GM03348 (cell line): ENCODE data around the gene PCDHGC3.
"Not testable (repeated sequence)": the region's sequence is repeated elsewhere in the genome, so short reads cannot be mapped to it uniquely, and the experiment has no call there.

Experiments used
- DNase-seq: peaks from one replicate; pipeline ENCODE4 v3.0.0; 2012; ENCODE audit warnings: low spot score

Gene PCDHGC3

DNA sequence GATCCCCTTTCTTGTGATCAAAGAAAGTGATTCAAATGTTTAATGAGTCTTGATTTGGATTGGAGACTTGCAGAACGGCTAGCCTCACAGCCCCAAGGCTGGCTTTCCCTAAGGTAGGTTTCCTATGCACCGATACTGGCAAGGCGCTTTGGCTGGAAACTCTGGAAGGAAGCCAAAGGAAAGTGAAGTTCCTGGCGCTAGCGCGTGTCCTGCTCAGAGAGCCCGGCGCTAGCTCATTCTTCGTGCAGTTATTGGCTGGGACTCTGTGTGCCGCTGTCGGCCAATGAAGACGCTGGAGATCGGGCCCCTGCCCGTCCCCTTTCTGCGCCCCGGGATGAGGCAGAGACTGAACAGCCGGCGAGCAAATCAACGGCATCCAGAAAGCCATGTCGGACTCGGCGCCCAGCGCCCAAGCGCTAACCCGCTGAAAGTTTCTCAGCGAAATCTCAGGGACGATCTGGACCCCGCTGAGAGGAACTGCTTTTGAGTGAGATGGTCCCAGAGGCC, at the start of gene PCDHGC3:
Gene PCDHGC3 (plus strand): TSS at position 342 of the 507 bp plus-strand sequence. CDS start 151 bp downstream, at position 493.
- DNase-seq, result peak; percentile 96

DNA sequence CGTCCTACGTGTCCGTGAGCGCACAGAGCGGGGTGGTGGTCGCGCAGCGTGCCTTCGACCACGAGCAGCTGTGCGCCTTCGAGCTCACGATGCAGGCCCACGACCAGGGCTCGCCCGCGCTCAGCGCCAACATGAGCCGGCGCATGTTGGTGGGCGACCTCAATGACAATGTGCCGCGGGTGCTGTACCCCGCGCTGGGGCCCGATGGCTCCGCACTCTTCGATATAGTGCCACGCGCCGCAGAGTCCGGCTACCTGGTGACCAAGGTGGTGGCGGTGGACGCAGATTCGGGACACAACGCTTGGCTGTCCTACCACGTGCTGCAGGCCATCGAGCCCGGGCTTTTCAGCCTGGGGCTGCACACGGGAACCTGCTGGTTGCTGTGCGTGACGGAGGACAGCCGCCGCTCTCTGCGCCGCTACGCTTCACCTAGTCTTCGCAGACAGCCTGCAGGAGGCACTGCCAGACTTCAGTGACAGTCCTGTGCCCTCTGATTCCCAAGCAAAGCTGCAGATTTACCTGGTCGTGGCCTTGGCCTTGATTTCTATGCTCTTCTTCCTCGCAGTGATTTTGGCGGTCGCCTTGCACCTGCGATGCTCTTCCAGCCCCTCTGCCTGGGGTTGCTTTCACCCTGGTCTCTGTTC, 47.9 kb upstream of the PCDHGC3 start:
- DNase-seq, result no peak

DNA sequence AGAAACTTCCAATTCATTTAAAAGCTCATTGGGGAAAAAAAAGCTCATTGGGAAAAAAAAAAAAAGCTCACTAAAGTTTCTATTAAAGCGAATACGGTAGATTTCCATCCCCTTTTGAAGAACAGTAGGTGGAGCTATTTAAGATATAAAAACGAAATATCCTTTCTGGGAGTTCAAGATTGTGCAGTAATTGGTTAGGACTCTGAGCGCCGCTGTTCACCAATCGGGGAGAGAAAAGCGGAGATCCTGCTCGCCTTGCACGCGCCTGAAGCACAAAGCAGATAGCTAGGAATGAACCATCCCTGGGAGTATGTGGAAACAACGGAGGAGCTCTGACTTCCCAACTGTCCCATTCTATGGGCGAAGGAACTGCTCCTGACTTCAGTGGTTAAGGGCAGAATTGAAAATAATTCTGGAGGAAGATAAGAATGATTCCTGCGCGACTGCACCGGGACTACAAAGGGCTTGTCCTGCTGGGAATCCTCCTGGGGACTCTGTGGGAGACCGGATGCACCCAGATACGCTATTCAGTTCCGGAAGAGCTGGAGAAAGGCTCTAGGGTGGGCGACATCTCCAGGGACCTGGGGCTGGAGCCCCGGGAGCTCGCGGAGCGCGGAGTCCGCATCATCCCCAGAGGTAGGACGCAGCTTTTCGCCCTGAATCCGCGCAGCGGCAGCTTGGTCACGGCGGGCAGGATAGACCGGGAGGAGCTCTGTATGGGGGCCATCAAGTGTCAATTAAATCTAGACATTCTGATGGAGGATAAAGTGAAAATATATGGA, 45.2 kb upstream of the PCDHGC3 start, which contains the start of gene PCDHGA12:
Gene PCDHGA12 (plus strand): TSS at position 176 of the 782 bp plus-strand sequence. CDS start 253 bp downstream, at position 429.
- DNase-seq, result peak; percentile 92

DNA sequence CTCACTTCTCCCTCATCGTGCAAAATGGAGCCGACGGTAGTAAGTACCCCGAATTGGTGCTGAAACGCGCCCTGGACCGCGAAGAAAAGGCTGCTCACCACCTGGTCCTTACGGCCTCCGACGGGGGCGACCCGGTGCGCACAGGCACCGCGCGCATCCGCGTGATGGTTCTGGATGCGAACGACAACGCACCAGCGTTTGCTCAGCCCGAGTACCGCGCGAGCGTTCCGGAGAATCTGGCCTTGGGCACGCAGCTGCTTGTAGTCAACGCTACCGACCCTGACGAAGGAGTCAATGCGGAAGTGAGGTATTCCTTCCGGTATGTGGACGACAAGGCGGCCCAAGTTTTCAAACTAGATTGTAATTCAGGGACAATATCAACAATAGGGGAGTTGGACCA, 44.5 kb upstream of the PCDHGC3 start:
- no peak for DNase-seq

DNA sequence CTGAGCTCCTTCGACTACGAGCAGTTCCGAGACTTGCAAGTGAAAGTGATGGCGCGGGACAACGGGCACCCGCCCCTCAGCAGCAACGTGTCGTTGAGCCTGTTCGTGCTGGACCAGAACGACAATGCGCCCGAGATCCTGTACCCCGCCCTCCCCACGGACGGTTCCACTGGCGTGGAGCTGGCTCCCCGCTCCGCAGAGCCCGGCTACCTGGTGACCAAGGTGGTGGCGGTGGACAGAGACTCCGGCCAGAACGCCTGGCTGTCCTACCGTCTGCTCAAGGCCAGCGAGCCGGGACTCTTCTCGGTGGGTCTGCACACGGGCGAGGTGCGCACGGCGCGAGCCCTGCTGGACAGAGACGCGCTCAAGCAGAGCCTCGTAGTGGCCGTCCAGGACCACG, 43.5 kb upstream of the PCDHGC3 start:
- not testable (repeated sequence) for DNase-seq

DNA sequence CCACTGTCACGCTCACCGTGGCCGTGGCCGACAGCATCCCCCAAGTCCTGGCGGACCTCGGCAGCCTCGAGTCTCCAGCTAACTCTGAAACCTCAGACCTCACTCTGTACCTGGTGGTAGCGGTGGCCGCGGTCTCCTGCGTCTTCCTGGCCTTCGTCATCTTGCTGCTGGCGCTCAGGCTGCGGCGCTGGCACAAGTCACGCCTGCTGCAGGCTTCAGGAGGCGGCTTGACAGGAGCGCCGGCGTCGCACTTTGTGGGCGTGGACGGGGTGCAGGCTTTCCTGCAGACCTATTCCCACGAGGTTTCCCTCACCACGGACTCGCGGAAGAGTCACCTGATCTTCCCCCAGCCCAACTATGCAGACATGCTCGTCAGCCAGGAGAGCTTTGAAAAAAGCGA, 43.0 kb upstream of the PCDHGC3 start:
- DNase-seq, result not testable (repeated sequence)

DNA sequence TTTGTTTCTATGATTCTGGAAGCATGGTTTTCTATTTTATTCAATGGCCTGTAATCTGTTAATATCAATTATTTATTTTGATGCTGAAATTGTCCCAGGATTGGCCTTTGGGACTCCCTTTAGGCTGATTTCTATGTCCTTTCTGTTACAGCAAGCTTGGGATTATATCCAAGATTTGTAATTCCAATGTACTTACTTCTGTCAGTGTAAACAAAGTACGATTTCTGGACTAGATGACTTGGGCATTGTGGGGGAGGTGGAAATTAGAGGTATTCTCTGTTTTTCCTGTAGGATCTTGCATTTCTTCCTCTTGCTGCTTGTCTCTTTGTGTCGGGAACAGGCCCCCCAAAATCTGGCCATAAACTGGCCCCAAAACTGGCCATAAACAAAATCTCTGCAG, 41.8 kb upstream of the PCDHGC3 start:
- no peak for DNase-seq

DNA sequence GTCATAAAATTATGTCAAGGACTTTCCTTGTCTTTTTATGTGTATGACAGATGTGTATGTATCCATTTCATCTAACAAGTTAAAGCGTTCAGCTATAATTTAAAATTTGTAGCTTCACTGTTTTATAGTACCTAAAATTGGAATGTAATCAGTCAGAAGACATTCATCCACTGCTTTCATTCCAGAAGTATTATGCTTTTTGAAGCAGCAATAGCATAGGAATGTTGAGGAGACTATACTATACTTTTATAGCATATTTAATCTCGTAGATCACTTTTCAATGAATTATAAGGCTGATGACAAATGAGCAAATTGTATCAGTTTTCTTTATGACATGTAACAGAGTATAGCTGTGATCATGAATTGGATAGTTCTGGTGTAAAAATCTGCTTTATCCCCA, 38.5 kb upstream of the PCDHGC3 start:
- peak; percentile 44 for DNase-seq

DNA sequence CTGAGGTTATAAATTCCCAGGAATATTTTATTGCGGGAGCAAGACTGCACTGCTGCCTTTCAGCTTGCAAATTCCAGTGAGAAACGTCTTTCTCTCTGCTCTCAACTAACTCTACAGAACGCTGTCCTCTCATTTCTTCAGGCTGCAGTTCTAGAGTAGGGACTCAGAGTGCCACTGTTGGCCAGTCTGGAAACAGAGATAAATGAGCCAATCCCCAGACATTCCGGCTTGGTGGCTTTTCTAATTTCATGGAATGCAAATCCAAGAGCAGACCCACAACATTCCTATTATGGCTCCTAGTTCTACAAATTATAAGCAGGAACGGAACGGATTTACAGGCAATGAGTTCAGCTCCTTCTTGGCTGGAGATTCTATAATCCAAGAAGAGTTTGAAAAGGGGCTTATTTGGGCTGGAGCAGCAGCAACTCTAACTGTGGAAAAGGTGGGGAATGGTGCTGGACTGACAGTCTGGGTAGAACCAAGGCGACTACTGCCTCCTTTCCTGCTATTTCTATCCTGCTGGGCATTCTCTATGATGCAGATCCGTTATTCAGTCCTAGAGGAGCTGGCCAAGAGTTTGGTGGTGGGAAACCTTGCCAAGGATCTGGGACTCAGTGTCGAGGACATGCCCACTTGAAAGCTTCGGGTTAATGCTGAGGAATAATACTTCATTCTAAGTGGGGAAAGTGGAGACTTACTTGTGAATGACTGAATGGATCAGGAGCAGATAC, 36.2 kb upstream of the PCDHGC3 start:
- no peak for DNase-seq

DNA sequence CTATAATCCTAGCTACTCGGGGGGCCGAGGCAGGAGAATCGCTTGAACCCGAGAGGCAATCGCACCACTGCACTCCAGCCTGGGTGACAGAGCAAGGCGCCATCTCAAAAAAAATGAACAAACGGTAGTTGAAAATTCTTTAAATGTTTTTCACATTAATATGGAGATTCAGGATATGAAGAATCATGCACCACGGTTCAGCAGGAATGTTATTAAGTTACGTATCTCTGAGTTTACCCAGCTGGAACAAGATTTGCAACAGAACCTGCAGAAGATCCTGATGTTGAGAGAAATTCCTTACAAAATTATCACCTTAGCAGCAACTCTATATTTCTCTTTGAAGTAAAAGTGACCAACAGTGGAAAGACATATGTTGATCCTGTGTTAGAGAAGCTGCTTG, 35.4 kb upstream of the PCDHGC3 start:
- no peak for DNase-seq

DNA sequence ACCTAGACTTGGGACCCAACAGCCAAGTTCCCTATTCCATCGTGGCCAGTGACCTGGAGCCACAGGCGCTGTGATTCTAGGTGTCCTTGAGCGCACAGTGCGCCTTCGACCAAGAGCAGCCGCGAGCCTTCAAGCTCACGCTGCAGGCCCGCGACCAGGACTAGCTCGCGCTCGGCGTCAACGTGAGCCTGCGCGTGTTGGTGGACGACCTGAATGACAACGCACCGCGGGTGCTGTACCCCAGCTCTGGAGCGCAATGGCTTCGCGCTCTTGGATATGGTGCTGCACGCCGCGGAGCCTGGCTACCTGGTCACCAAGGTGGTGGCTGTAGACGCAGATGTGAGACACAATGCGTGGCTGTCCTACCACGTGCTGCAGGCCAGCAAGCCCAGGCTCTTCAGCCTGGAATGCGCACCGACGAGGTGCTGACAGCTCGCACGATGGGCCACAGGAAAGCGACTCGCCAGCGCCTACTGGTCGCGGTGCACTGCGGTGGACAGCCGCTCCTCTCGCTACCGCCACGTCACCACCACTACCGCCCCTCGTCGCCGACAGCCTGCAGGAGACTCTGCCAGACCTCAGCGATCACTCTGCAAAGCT, 34.1 kb upstream of the PCDHGC3 start:
- DNase-seq, result no peak

DNA sequence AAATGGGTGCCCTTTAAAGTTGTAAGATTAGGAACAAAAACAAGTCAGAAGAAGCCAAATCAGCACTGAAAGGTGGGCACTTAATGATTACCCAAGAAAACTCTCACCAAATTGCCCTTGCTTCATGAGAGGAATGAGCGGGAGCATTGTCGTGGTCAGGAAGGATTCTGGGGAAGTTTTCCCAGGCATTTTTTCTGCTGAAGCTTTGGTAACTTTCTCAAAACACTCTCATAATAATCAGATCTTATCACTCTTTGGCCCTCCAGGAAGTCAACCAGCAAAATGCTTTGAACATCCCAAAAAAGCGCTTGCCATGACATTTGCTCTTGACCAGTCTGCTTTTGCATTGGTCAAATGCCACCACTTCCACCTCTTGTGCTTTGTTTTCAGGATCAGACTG, 10.4 kb upstream of the PCDHGC3 start:
- no peak for DNase-seq

DNA sequence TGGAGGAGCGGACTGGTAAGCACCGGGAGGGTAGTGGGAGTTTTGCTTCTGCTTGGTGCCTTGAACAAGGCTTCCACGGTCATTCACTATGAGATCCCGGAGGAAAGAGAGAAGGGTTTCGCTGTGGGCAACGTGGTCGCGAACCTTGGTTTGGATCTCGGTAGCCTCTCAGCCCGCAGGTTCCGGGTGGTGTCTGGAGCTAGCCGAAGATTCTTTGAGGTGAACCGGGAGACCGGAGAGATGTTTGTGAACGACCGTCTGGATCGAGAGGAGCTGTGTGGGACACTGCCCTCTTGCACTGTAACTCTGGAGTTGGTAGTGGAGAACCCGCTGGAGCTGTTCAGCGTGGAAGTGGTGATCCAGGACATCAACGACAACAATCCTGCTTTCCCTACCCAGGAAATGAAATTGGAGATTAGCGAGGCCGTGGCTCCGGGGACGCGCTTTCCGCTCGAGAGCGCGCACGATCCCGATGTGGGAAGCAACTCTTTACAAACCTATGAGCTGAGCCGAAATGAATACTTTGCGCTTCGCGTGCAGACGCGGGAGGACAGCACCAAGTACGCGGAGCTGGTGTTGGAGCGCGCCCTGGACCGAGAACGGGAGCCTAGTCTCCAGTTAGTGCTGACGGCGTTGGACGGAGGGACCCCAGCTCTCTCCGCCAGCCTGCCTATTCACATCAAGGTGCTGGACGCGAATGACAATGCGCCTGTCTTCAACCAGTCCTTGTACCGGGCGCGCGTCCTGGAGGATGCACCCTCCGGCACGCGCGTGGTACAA, 556 bp downstream of the PCDHGC3 start:
- peak; percentile 77 for DNase-seq

DNA sequence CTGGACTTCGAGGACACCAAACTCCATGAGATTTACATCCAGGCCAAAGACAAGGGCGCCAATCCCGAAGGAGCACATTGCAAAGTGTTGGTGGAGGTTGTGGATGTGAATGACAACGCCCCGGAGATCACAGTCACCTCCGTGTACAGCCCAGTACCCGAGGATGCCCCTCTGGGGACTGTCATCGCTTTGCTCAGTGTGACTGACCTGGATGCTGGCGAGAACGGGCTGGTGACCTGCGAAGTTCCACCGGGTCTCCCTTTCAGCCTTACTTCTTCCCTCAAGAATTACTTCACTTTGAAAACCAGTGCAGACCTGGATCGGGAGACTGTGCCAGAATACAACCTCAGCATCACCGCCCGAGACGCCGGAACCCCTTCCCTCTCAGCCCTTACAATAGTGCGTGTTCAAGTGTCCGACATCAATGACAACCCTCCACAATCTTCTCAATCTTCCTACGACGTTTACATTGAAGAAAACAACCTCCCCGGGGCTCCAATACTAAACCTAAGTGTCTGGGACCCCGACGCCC, 1.3 kb downstream of the PCDHGC3 start:
- DNase-seq, result no peak

DNA sequence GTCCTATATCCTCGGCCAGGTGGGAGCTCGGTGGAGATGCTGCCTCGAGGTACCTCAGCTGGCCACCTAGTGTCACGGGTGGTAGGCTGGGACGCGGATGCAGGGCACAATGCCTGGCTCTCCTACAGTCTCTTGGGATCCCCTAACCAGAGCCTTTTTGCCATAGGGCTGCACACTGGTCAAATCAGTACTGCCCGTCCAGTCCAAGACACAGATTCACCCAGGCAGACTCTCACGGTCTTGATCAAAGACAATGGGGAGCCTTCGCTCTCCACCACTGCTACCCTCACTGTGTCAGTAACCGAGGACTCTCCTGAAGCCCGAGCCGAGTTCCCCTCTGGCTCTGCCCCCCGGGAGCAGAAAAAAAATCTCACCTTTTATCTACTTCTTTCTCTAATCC, 2.0 kb downstream of the PCDHGC3 start:
- DNase-seq, result no peak

DNA sequence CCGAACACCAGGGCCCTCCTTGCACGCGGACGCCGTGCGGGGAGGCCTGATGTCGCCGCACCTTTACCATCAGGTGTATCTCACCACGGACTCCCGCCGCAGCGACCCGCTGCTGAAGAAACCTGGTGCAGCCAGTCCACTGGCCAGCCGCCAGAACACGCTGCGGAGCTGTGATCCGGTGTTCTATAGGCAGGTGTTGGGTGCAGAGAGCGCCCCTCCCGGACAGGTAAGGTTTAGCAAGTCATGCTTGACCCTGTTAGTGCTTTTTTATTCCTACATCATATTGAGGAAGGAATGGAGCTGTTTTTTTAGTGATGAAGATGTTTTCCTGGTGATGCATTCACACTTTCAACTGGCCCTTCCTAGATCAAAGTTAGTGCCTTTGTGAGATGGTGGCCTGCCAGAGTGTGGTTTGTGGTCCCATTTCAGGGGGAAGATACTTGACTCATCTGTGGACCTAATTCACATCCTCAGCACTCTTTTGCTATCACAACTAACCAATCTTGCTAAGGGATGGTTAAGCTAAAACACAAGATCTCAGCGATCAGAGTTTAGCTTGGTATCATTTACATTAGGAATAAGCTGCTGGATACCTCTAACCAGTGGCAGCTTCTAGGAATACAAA, 2.7 kb downstream of the PCDHGC3 start:
- no peak for DNase-seq

DNA sequence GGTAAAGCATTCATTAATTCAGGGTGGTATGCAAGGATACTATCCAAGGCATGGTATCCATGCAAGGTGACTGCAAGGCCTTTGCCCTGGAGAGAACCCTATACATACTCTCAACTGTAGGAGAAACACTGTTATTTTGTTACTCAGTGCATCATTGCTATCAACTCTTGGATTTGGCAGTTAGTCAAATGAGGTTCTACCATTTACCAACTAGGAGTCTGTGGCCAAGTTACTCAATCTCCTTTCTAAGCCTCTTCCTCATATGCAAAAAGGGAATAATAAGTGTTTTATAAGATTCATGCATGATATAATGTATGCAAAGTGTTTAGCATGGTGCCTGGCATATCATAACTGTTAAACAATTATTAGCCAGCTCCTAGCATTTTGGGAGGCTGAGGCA, 4.0 kb downstream of the PCDHGC3 start:
- DNase-seq, result no peak

DNA sequence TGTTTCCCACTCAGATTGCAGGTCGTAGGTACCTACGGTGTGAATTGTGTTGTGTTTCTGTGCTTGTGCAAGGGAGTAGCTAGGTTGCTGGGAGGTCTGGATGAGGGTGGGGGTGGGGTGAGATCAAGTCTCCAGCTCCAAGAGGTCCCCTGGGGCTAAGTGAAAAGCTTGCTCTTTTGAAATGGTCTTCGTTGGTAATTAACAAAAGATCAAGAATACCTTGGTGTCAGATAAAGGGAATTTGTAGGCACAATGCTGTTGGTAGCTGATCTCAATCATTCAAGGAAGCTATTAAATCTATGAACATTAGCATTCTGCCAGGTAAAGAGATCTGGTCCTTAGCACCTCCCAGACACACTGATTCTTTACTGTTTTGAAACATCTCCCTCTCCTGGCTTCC, 8.1 kb downstream of the PCDHGC3 start:
- no peak for DNase-seq

DNA sequence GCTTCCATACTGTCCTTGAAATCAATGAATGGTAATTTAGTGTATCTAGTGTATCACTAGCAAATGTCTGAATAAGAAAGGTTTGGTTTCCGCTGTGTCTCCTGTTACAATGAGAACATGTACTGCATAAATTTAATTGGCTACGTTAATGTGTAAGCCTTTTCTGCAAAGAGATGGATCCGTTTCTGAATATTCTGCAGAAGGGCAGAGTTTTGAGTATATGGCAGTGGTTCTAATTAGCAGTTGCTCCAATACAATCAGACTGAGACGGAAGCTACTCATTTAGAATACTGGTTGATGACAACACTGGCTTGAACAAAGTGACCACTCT, 8.5 kb downstream of the PCDHGC3 start:
- DNase-seq, result no peak

DNA sequence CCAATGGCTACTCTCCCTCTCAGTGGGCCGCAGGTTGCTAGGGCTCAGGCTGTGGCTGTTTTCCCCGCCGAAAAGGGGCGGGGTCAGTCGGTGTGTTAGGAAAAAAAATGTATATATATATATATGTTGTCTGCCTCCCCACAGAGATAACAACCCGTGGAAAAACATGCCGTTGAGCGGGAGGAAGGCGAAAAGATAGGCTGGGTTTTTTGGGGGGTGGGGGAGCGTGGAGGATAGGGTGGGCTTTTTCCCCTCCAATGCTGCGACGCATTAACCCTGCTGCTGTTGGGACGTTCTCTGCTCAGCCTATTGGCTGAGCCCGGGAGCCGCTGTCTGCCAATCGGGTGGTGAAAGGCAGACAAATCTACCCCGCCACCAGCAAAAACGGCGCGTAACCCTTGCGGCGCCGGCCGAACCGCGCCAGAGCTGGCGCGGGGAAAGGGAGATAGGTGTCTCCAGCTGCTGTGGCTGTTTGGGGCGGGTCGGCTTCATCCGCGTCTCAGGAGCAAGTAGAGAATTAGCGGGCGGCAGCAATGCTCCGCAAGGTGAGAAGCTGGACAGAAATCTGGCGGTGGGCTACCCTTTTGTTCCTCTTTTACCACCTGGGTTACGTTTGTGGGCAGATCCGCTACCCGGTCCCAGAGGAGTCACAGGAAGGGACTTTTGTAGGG, 9.0 kb downstream of the PCDHGC3 start, which contains the start of gene PCDHGC4:
Gene PCDHGC4 (plus strand): TSS at position 390 of the 671 bp plus-strand sequence. CDS start 144 bp downstream, at position 534.
- no peak for DNase-seq
